HG03571 (cell line): ENCODE results near the gene DNMT3A.
A peak's percentile ranks its signal among the peaks of the same experiment; 100 is the strongest.

Experiments used
- ATAC-seq: cut with Tn5 transposase; IDR thresholded peaks from one replicate; pipeline ENCODE4 v1.9.1; 2021; ENCODE audit not compliant: unreplicated experiment

Gene DNMT3A

GRCh38 chr2:25341753-25342371 is at the start of gene DNMT3A:
TSS of gene DNMT3A (minus strand) at chr2:25341925. CDS start at chr2:25313984, 27,941 bp downstream.
- ATAC-seq: peak; percentile 28

- ATAC-seq: no peak
These were observed 47.4 kb upstream of the DNMT3A start for GRCh38 chr2:25389161-25389560.

GRCh38 chr2:25388491-25388890 is 46.8 kb upstream of the DNMT3A start:
- ATAC-seq: no peak

GRCh38 chr2:25387876-25388449 is 46.2 kb upstream of the DNMT3A start:
- ATAC-seq: no peak

- no peak for ATAC-seq
These were observed 45.5 kb upstream of the DNMT3A start for GRCh38 chr2:25386971-25387875.

GRCh38 chr2:25385910-25386309 is 44.2 kb upstream of the DNMT3A start:
- ATAC-seq: no peak

GRCh38 chr2:25383806-25384205 is 42.1 kb upstream of the DNMT3A start:
- no peak for ATAC-seq

GRCh38 chr2:25381502-25381901 is 39.8 kb upstream of the DNMT3A start:
- no peak for ATAC-seq

GRCh38 chr2:25380586-25381375 is 39.1 kb upstream of the DNMT3A start:
- no peak for ATAC-seq

GRCh38 chr2:25380023-25380422 is 38.3 kb upstream of the DNMT3A start:
- ATAC-seq: no peak

GRCh38 chr2:25379535-25379934 is 37.8 kb upstream of the DNMT3A start:
- ATAC-seq: no peak

- ATAC-seq: no peak
These were observed 37.2 kb upstream of the DNMT3A start for GRCh38 chr2:25378731-25379490.

GRCh38 chr2:25377822-25378421 is 36.2 kb upstream of the DNMT3A start:
- ATAC-seq: no peak

GRCh38 chr2:25376750-25377621 is 35.3 kb upstream of the DNMT3A start:
- peak; percentile 95 for ATAC-seq

- ATAC-seq: no peak
These were observed 34.3 kb upstream of the DNMT3A start for GRCh38 chr2:25375989-25376545.

GRCh38 chr2:25375371-25375988 is 33.8 kb upstream of the DNMT3A start:
- ATAC-seq: no peak

- no peak for ATAC-seq
These were observed 33.1 kb upstream of the DNMT3A start for GRCh38 chr2:25374827-25375226.

- no peak for ATAC-seq
These were observed 32.7 kb upstream of the DNMT3A start for GRCh38 chr2:25374411-25374810.
